H1 (cell line): ENCODE data around the gene SF3A2. TPM values are rescaled to one million over a fixed set of nuclear protein-coding genes. Genes with fewer than 3 reads are reported as not detected.

Experiments
- CTCF ChIA-PET: fragments of 300-600 bp; sonication (Branson Sonifier 250); formaldehyde crosslinking; loops from one replicate; lab custom pipeline; 2021; ENCODE audit not compliant: partially characterized antibody; lab: Charles Lee
- POLR2A ChIA-PET: fragments of 300-600 bp; sonication (Branson Sonifier 250); formaldehyde crosslinking; loops from one replicate; lab custom pipeline; 2021; ENCODE audit warnings: inconsistent platforms; ENCODE audit not compliant: partially characterized antibody; lab: Charles Lee
- DNase-seq, 2 experiments: peaks; one replicate each; pipeline versions ENCODE4 v3.0.0 to v3.0.0-alpha.2; 2010 to 2022; ENCODE audit warnings: low spot score in 2 of 2, low read depth in 1 of 2, mixed read lengths in 1 of 2
- FAIRE-seq: peaks from 2 replicates; lab custom pipeline; 2011; peaks lifted over from hg19 to GRCh38; lab: Jason Lieb, UNC
- H2AFZ ChIP-seq: 2 replicates; pipeline ENCODE4 v1.8.1; 2012; ENCODE audit warnings: low read length, inconsistent platforms
- H2AK5ac ChIP-seq: 2 replicates; pipeline ENCODE4 v1.6.1; 2013; ENCODE audit warnings: low read depth, low read length
- H2BK120ac ChIP-seq: replicated peaks from 2 replicates; pipeline ENCODE3; 2013; ENCODE audit warnings: low read depth, low read length, inconsistent platforms
- H2BK12ac ChIP-seq: 2 replicates; pipeline ENCODE4 v1.6.1; 2013; ENCODE audit warnings: low read depth, low read length
- H2BK15ac ChIP-seq: 2 replicates; pipeline ENCODE4 v1.6.1; 2013; ENCODE audit warnings: low read length
- H2BK20ac ChIP-seq: 2 replicates; pipeline ENCODE4 v1.6.1; 2013; ENCODE audit warnings: low read length
- H2BK5ac ChIP-seq: 2 replicates; pipeline ENCODE4 v1.6.1; 2013; ENCODE audit warnings: low read depth, low read length
- H3K14ac ChIP-seq: 2 replicates; pipeline ENCODE4 v1.6.1; 2013; ENCODE audit warnings: inconsistent platforms; ENCODE audit not compliant: insufficient read length
- H3K18ac ChIP-seq: 2 replicates; pipeline ENCODE4 v1.6.1; 2013; ENCODE audit warnings: low read length; ENCODE audit errors: extremely low read depth
- H3K23ac ChIP-seq: 2 replicates; pipeline ENCODE4 v1.6.1; 2013; ENCODE audit warnings: inconsistent platforms; ENCODE audit not compliant: insufficient read length
- H3K23me2 ChIP-seq: 2 replicates; pipeline ENCODE4 v1.6.1; 2013; ENCODE audit warnings: low read depth, low read length
- H3K27ac ChIP-seq: 2 replicates; pipeline ENCODE4 v1.6.1; 2011; ENCODE audit warnings: low read depth, low read length, inconsistent platforms
- H3K27me3 ChIP-seq, 4 experiments: replicated peaks in 1 of 4; 1 replicate in 1 of 4; 2 replicates in 3 of 4; pipeline versions ENCODE4 v1.6.1 to v1.8.1; 2011 to 2013; ENCODE audit warnings: low read length in 3 of 4, mild to moderate bottlenecking in 3 of 4, inconsistent platforms in 2 of 4, mixed read lengths in 2 of 4, moderate library complexity in 1 of 4; ENCODE audit not compliant: control insufficient read depth in 3 of 4, insufficient read depth in 3 of 4; ENCODE audit errors: extremely low read depth in 1 of 4
- H3K36me3 ChIP-seq, 4 experiments: 2 replicates each; pipeline versions ENCODE4 v1.6.1 to v1.8.1; 2011 to 2013; ENCODE audit warnings: mild to moderate bottlenecking in 4 of 4, low read length in 3 of 4, moderate library complexity in 2 of 4, control low read depth in 1 of 4, inconsistent platforms in 1 of 4; ENCODE audit not compliant: insufficient read depth in 4 of 4, control insufficient read depth in 2 of 4
- H3K4ac ChIP-seq: replicated peaks from 2 replicates; pipeline ENCODE3; 2013; ENCODE audit warnings: low read length, low read depth, mixed read lengths, inconsistent platforms; ENCODE audit not compliant: insufficient read length
- H3K4me1 ChIP-seq, 4 experiments: replicated peaks in 1 of 4; 1 replicate in 1 of 4; 2 replicates in 3 of 4; pipeline versions ENCODE4 v1.6.1 to v1.8.1; 2011 to 2013; ENCODE audit warnings: low read length in 3 of 4, inconsistent platforms in 2 of 4, mixed read lengths in 1 of 4; ENCODE audit not compliant: insufficient read depth in 4 of 4, control insufficient read depth in 3 of 4
- H3K4me2 ChIP-seq, 2 experiments: 2 replicates each; pipeline versions ENCODE4 v1.6.1 to v1.8.1; 2011 to 2013; ENCODE audit warnings: low read depth in 2 of 2, low read length in 2 of 2, control low read depth in 1 of 2, inconsistent platforms in 1 of 2, mild to moderate bottlenecking in 1 of 2; ENCODE audit not compliant: insufficient read depth in 1 of 2
- H3K4me3 ChIP-seq, 4 experiments: fragments of 200-600, 300-600 bp in 1 of 4; sonication (generic), shearing (Covaris generic), sonication (Bioruptor Twin) in 1 of 4; 2 replicates each; pipeline versions ENCODE4 v1.5.1 to v1.8.1; 2011 to 2016; ENCODE audit warnings: low read length in 4 of 4, low read depth in 3 of 4, control low read depth in 2 of 4, inconsistent platforms in 2 of 4, mild to moderate bottlenecking in 2 of 4, mixed read lengths in 1 of 4, moderate library complexity in 1 of 4; ENCODE audit not compliant: insufficient read depth in 2 of 4; ENCODE audit errors: extremely low read depth in 1 of 4
- H3K56ac ChIP-seq: replicated peaks from 2 replicates; pipeline ENCODE3; 2013; ENCODE audit warnings: low read depth, mild to moderate bottlenecking, mixed read lengths, low read length, inconsistent platforms; ENCODE audit not compliant: insufficient read length
- H3K79me1 ChIP-seq: 2 replicates; pipeline ENCODE4 v1.6.1; 2013; ENCODE audit warnings: low read depth, low read length, control low read depth
- H3K79me2 ChIP-seq, 2 experiments: 2 replicates each; pipeline versions ENCODE4 v1.6.1 to v1.8.1; 2012 to 2013; ENCODE audit warnings: low read length in 2 of 2, mild to moderate bottlenecking in 2 of 2, inconsistent platforms in 1 of 2; ENCODE audit not compliant: insufficient read depth in 2 of 2, control insufficient read depth in 1 of 2
- H3K9ac ChIP-seq, 4 experiments: replicated peaks in 1 of 4; 1 replicate in 1 of 4; 2 replicates in 3 of 4; pipeline versions ENCODE4 v1.6.1 to v1.8.1; 2011 to 2013; ENCODE audit warnings: low read depth in 3 of 4, low read length in 3 of 4, control low read depth in 2 of 4, mild to moderate bottlenecking in 2 of 4, moderate library complexity in 2 of 4, inconsistent platforms in 1 of 4; ENCODE audit errors: extremely low read depth in 1 of 4
- H3K9me3 ChIP-seq, 2 experiments: 2 replicates each; pipeline versions ENCODE4 v1.6.1 to v1.8.1; 2012 to 2013; ENCODE audit warnings: mild to moderate bottlenecking in 2 of 2, moderate library complexity in 2 of 2, control low read depth in 1 of 2, inconsistent platforms in 1 of 2, low read depth in 1 of 2, low read length in 1 of 2, mixed read lengths in 1 of 2; ENCODE audit not compliant: insufficient read depth in 2 of 2
- H4K20me1 ChIP-seq, 2 experiments: replicated peaks in 1 of 2; 2 replicates each; pipeline versions ENCODE3 to v1.8.1; 2011 to 2013; ENCODE audit warnings: inconsistent platforms in 2 of 2, low read length in 2 of 2, mild to moderate bottlenecking in 1 of 2; ENCODE audit not compliant: insufficient read depth in 2 of 2, control insufficient read depth in 1 of 2
- H4K5ac ChIP-seq: 2 replicates; pipeline ENCODE4 v1.6.1; 2013; ENCODE audit warnings: low read length, low read depth, mixed read lengths, inconsistent platforms; ENCODE audit not compliant: insufficient read length
- H4K8ac ChIP-seq: 2 replicates; pipeline ENCODE4 v1.8.0; 2013; ENCODE audit warnings: mild to moderate bottlenecking, moderate library complexity, low read length, inconsistent platforms; ENCODE audit not compliant: insufficient read depth; ENCODE audit errors: extremely low read depth
- H4K91ac ChIP-seq: replicated peaks from 2 replicates; pipeline ENCODE3; 2013; ENCODE audit warnings: low read length, mixed read lengths, inconsistent platforms; ENCODE audit not compliant: insufficient read length
- CHD2 ChIP-seq: IDR thresholded peaks from 2 replicates; pipeline ENCODE4 v1.6.1; 2012; ENCODE audit warnings: low read length, improper control_type of control experiment
- CREB1 ChIP-seq: IDR thresholded peaks from 2 replicates; pipeline ENCODE4 v1.6.1; 2012; ENCODE audit warnings: inconsistent platforms
- MAFK ChIP-seq: IDR thresholded peaks from 2 replicates; pipeline ENCODE4 v1.6.1; 2012; ENCODE audit warnings: low read depth, mild to moderate bottlenecking, improper control_type of control experiment, low read length
- NRF1 ChIP-seq: IDR thresholded peaks from 2 replicates; pipeline ENCODE4 v1.6.1; 2011; ENCODE audit warnings: mild to moderate bottlenecking, low read depth, low read length, improper control_type of control experiment
- PHF8 ChIP-seq: fragments of 200-600 bp; sonication (generic); conservative IDR thresholded peaks from 2 replicates; pipeline ENCODE4 v1.7.1; 2012; ENCODE audit warnings: low read depth, mild to moderate bottlenecking, inconsistent platforms, low read length, moderate library complexity
- POLR2AphosphoS5 ChIP-seq: IDR thresholded peaks from 2 replicates; pipeline ENCODE4 v1.6.1; 2011; ENCODE audit warnings: low read depth, low read length
- RAD21 ChIP-seq, 2 experiments: IDR thresholded peaks in 1 of 2; conservative IDR thresholded peaks in 1 of 2; 2 replicates each; pipeline ENCODE4 v1.6.1; 2011; ENCODE audit warnings: low read depth in 2 of 2, low read length in 2 of 2, improper control_type of control experiment in 1 of 2, inconsistent platforms in 1 of 2, mild to moderate bottlenecking in 1 of 2, moderate library complexity in 1 of 2
- RNF2 ChIP-seq: fragments of 200-900, 300-1000 bp; sonication (generic); IDR thresholded peaks from 2 replicates; pipeline ENCODE4 v1.7.1; 2016; ENCODE audit warnings: borderline replicate concordance, low read depth, mild to moderate bottlenecking, antibody characterized with exemption, low read length; ENCODE audit not compliant: poor library complexity, severe bottlenecking; ENCODE audit errors: missing control alignments
- RXRA ChIP-seq: IDR thresholded peaks from 2 replicates; pipeline ENCODE4 v1.6.1; 2011; ENCODE audit warnings: low read depth, mild to moderate bottlenecking, low read length, moderate library complexity; ENCODE audit not compliant: insufficient read depth
- SP1 ChIP-seq: IDR thresholded peaks from 2 replicates; pipeline ENCODE4 v1.6.1; 2011; ENCODE audit warnings: low read depth, low read length
- SUZ12 ChIP-seq: fragments of 200-600 bp; sonication (generic); IDR thresholded peaks from 2 replicates; pipeline ENCODE4 v1.6.1; 2012; ENCODE audit warnings: mild to moderate bottlenecking, inconsistent platforms, low read length, moderate library complexity, mixed read lengths
- TBP ChIP-seq: IDR thresholded peaks from 2 replicates; pipeline ENCODE4 v1.6.1; 2011; ENCODE audit warnings: low read depth, low read length, improper control_type of control experiment
- WGBS, 2 experiments: shearing (Covaris generic) in 1 of 2; methylation state at CpG; one replicate each; pipeline versions ENCODE4 v1.1.6 to v1.1.7; 2013 to 2015; ENCODE audit warnings: low lambda C conversion rate in 2 of 2, mixed read lengths in 2 of 2, inconsistent platforms in 1 of 2, low coverage in 1 of 2, missing lambda C conversion rate in 1 of 2; ENCODE audit not compliant: insufficient replicate concordance in 2 of 2, insufficient coverage in 1 of 2, insufficient read length in 1 of 2; ENCODE audit errors: extremely low coverage in 1 of 2, missing lambda C conversion rate in 1 of 2; 5-methylcytosine and 5-hydroxymethylcytosine counted together
- polyA plus RNA-seq, 7 experiments: library from polyadenylated mRNA; depleted of rRNA in 3 of 7; stranded (reverse) in 5 of 7; unstranded in 2 of 7; fragments of >200 nt in 5 of 7; fragments of 200-250 nt in 2 of 7; gene quantifications; 1 replicate in 5 of 7; 2 replicates in 1 of 7; 4 replicates in 1 of 7; pipeline versions ENCODE4 v1.2.1 to v1.2.3, GENCODE V29; 2011 to 2013; ENCODE audit warnings: missing spikeins in 2 of 7, mixed read lengths in 2 of 7
- total RNA-seq: library from RNA; stranded (reverse); fragmentation: NEBNext Ultra II Directional; extraction: Animal tissue kit (Norgen Biotek cat#: 25700); gene quantifications from 2 replicates; pipeline ENCODE4 v1.2.1, GENCODE V29; 2021

SF3A2 gene
- total and polyA plus RNA-seq, 2 of the 8 experiments (the other 6 are each of a cell fraction or from before 2014, with no cell fraction given): 15.3 to 146 TPM

- Histone ChIP-seq H3K27ac (no peak overlapping the region), H2BK20ac (no peak overlapping the region), H3K9me3 (no peaks in the 10 kb centered on the region), H2BK120ac (no peak overlapping the region), H2BK5ac (no peak overlapping the region), H3K9ac (no peak overlapping the region), H3K27me3 (no peaks in the 10 kb centered on the region), H4K8ac (no peak overlapping the region; the same call in 1 of the 2 replicates), H4K91ac (no peak overlapping the region), H3K79me2 (peaks cover 3 to 18% of the 10 kb centered on the region in 2 experiments; a peak in 3 of 4 replicates), H3K23ac (no peak overlapping the region), H3K14ac (no peak overlapping the region), H4K5ac (no peak overlapping the region), H4K20me1 (peaks cover 14 to 17% of the 10 kb centered on the region in 2 experiments), H3K4me2 (no peak overlapping the region), H3K4ac (no peak overlapping the region), H2BK12ac (no peak overlapping the region), H2BK15ac (no peak overlapping the region), H3K4me1 (peaks cover 0 to 13% (median 5%) of the 10 kb centered on the region in 4 experiments; a peak in 5 of 7 replicates), H3K36me3 (peaks cover 3 to 18% (median 8%) of the 10 kb centered on the region in 4 experiments; a peak in 5 of 8 replicates), H3K56ac (no peak overlapping the region), H3K4me3 (no peak overlapping the region), H2AFZ (no peak overlapping the region), H3K79me1 (peaks cover 3% of the 10 kb centered on the region; the same call in 1 of the 2 replicates), H2AK5ac (no peak overlapping the region), H3K18ac (no peak overlapping the region), H3K23me2 (no peaks in the 10 kb centered on the region)
- 89% methylated on average over 28 of the region's 28 CpGs; no CpG with 5 or more reads in 1 of the 2 experiments for WGBS, 2 experiments
- ChIA-PET POLR2A (interaction anchor here (0.6 to 23.4 kb wide), 12 partner anchors 9 to 177 kb away, joined by 3 to 330 read pairs (median 4); partner anchors contain the start of genes AMH and JSRP1), CTCF (interaction anchor here (0.6 to 6.2 kb wide), 18 partner anchors 9 to 257 kb away, joined by 3 to 106 read pairs (median 6); partner anchors contain the start of genes JSRP1 and PLEKHJ1)
- DNase-seq (no peak), FAIRE-seq (no peak)
- TF ChIP-seq SP1: no peak
- TF ChIP-seq RNF2: no peak
- no peak for TF ChIP-seq MAFK
- no peak for TF ChIP-seq TBP
- TF ChIP-seq POLR2AphosphoS5: no peak
- TF ChIP-seq NRF1: no peak
- TF ChIP-seq CREB1: no peak
- no peak for TF ChIP-seq SUZ12
- no peak for TF ChIP-seq CHD2
- no peak for TF ChIP-seq RXRA
- TF ChIP-seq PHF8: no peak
- no peak for TF ChIP-seq RAD21 (IDR thresholded peaks at IDR 0.05 in 1 of 2, conservative IDR thresholded peaks at IDR 0.05 in 1 of 2; ENCODE audit: low read depth in 2 of 2, low read length in 2 of 2)
These were observed 39.9 kb downstream of the SF3A2 start for GRCh38 chr19:2276429-2276986.
